ENCODE measurements around the gene TBC1D5.

The TBC1D5 gene

DNA sequence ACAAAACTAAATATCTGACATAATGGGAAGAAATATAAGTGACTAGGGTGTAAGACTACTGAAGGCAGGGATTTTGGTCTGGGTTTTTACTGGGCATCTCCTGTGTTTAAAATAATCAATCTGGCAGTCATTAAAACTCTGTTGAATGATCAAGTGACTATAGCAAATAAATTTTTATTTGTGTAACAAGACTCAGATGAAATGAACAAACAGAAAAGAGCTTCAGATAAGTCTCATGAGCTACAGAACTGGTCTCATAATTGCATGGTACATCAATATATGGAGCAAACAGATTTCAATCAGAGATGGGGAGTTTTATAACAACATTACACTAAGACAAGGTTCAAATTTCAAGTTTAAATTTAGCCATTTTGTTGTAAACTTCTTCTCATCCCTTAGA lies 485.2 kb downstream of the TBC1D5 start:
- no peak for DNase-seq (ENCODE audit: low read depth)
- no peak for TF ChIP-seq CTCF (IDR thresholded peaks at IDR 0.05; ENCODE audit: control insufficient read depth, insufficient read depth, low read depth, low read length, missing control alignments)
- no peak overlapping the region for H3K4me3 ChIP-seq (ENCODE audit: control insufficient read depth, low read depth, low read length)

DNA sequence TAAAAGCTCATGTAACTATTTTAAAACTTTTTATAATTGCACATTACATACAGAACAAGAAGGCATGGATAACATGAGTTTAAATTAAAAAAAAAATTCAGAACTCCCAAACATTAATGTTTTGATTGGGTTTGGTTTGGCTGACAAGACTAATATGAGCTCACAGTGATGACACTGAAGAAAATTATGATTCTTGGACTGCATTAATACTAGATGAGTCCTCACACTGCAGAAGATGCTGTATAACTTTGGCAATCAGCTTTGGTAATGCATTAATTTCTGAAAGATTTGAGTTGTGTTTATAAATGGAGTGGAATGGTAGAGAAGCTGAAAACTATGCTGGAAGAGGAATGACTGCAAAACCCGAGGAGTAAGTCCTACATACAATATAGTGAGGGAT lies 498.8 kb downstream of the TBC1D5 start:
- no peak overlapping the region for H3K4me3 ChIP-seq (ENCODE audit: control insufficient read depth, low read depth, low read length)
- no peak for DNase-seq (ENCODE audit: low read depth)
- TF ChIP-seq CTCF (IDR thresholded peaks at IDR 0.05; ENCODE audit: control insufficient read depth, insufficient read depth, low read depth, low read length, missing control alignments): no peak

DNA sequence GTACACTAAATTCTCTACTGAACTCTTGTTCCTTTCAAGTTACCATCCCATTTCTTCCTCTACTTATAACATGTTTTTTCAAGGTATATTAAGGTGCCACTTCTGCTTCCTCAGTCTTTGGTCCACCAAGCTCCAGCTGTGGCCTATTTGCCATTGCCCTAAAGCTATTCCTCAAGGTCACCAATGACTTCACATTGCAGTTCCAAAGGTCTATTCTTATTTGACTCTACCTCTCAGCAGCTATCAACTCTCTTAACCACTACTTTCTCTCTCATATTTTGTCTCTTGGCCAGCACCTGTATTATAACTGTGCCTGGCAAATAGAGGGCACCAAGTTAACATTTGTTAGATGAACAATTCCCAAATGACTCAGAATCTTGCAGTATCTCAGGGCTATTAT lies 503.0 kb downstream of the TBC1D5 start:
- H3K4me3 ChIP-seq (ENCODE audit: control insufficient read depth, low read depth, low read length): no peak overlapping the region
- no peak for DNase-seq (ENCODE audit: low read depth)
- no peak for TF ChIP-seq CTCF (IDR thresholded peaks at IDR 0.05; ENCODE audit: control insufficient read depth, insufficient read depth, low read depth, low read length, missing control alignments)

DNA sequence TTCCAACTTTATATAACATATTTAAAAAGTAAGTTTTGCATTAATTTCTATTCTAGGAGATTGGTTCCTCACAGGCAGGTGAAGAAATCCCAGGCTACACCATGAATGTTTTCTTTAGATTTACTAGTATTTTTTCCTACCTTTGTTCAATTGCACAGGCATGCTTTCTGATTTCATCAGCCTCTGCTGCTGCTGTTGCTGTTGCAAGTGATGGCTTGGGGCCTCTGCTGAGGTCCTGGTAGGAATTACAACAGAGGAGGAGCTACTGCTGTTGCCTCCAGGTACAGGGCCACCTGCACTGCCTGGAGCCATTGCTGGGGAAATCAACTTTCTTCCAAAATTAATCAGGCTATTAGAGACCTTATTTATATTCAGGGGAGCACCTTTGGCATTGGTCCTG lies 504.4 kb downstream of the TBC1D5 start:
- DNase-seq (ENCODE audit: low read depth): peak; percentile 24
- H3K4me3 ChIP-seq (ENCODE audit: control insufficient read depth, low read depth, low read length): no peak overlapping the region
- TF ChIP-seq CTCF (IDR thresholded peaks at IDR 0.05; ENCODE audit: control insufficient read depth, insufficient read depth, low read depth, low read length, missing control alignments): no peak

DNA sequence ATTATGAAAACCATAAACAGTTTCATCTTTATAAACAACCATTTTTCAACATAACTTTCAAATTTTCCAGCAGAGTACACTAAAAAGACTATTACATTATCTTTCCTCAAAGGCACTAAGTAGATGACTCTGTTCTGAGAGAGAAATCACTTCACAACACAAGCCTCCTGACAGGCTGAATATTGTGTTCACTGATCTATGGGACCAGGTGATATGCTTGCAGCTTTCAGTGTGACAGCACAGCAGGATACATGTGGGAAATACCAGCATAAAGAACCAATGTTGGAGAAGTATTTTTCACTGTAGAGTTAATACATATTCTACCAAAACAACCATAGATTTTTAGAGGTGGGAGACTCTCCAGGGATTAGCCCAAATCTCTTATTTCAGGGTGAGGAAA lies 507.1 kb downstream of the TBC1D5 start:
- TF ChIP-seq CTCF (IDR thresholded peaks at IDR 0.05; ENCODE audit: control insufficient read depth, insufficient read depth, low read depth, low read length, missing control alignments): no peak

GRCh38 chr3:17234382-17234781 lies 508.0 kb downstream of the TBC1D5 start:
- DNase-seq (ENCODE audit: low read depth): no peak
- no peak overlapping the region for H3K4me3 ChIP-seq (ENCODE audit: control insufficient read depth, low read depth, low read length)
- no peak for TF ChIP-seq CTCF (IDR thresholded peaks at IDR 0.05; ENCODE audit: control insufficient read depth, insufficient read depth, low read depth, low read length, missing control alignments)

More for the DNA sequence above, 507.1 kb downstream of the TBC1D5 start:
- no peak overlapping the region for H3K4me3 ChIP-seq (ENCODE audit: control insufficient read depth, low read depth, low read length)
- no peak for DNase-seq (ENCODE audit: low read depth)

- H3K4me3 ChIP-seq (ENCODE audit: control insufficient read depth, low read depth, low read length): no peak overlapping the region
- peak; percentile 66 for TF ChIP-seq CTCF (IDR thresholded peaks at IDR 0.05; ENCODE audit: control insufficient read depth, insufficient read depth, low read depth, low read length, missing control alignments)
- DNase-seq (ENCODE audit: low read depth): peak; percentile 20
These were observed 509.0 kb downstream of the TBC1D5 start for GRCh38 chr3:17233398-17233800.

Data from AG09309 (cell line).